22Rv1 (cell line): ENCODE measurements around the gene MAN1C1.

ENCODE experiments used
- ZFX ChIP-seq: fragments of 450-650 bp; IDR thresholded peaks from 2 replicates; pipeline ENCODE4 v1.6.1; 2017; ENCODE audit warnings: antibody characterized with exemption, borderline replicate concordance
- TF ChIP-seq, protein P1 (sequence below): fragments of 450-650 bp; IDR thresholded peaks from 2 replicates; pipeline ENCODE4 v1.5.1; 2017; ENCODE audit warnings: mild to moderate bottlenecking

DNA sequence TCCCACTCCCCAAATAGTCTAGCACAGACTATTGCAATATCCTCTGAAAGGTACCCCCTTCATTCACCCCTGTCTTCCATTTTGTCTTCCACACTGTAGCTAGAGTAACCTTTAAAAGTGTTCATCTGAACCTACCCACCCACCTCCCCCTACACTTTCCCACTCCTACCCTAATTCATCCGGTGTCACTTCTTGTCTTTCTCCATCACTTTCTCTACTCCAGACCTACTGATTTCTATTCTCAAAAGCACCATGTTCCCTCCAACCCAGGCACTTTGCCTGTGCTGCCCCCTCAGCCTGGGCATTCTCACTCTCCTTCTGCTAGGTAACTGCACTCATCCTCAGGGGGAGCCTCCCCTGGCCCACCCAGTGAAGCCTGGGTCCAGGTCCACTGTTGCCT, 4.7 kb upstream of the MAN1C1 start:
- TF ChIP-seq, protein P1, sequence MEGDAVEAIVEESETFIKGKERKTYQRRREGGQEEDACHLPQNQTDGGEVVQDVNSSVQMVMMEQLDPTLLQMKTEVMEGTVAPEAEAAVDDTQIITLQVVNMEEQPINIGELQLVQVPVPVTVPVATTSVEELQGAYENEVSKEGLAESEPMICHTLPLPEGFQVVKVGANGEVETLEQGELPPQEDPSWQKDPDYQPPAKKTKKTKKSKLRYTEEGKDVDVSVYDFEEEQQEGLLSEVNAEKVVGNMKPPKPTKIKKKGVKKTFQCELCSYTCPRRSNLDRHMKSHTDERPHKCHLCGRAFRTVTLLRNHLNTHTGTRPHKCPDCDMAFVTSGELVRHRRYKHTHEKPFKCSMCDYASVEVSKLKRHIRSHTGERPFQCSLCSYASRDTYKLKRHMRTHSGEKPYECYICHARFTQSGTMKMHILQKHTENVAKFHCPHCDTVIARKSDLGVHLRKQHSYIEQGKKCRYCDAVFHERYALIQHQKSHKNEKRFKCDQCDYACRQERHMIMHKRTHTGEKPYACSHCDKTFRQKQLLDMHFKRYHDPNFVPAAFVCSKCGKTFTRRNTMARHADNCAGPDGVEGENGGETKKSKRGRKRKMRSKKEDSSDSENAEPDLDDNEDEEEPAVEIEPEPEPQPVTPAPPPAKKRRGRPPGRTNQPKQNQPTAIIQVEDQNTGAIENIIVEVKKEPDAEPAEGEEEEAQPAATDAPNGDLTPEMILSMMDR, result no peak
- no peak for TF ChIP-seq ZFX
